NCI-H1417 (cell line): ENCODE data around the gene CAMTA1.
A peak's percentile ranks its signal among the peaks of the same experiment; 100 is the strongest.

Source experiments
- DNase-seq, 3 experiments: peaks; one replicate each; lab custom pipeline; 2025; lab: John Stamatoyannopoulos, UW

CAMTA1 gene

GRCh38 chr1:7107109-7107830 lies 322.0 kb downstream of the CAMTA1 start:
- DNase-seq, result no peak

- no peak for DNase-seq
Measured at GRCh38 chr1:7108251-7108650, 323.0 kb downstream of the CAMTA1 start.

GRCh38 chr1:7109901-7110300 lies 324.6 kb downstream of the CAMTA1 start:
- DNase-seq, result no peak

GRCh38 chr1:7110321-7110720 lies 325.1 kb downstream of the CAMTA1 start:
- no peak for DNase-seq

- DNase-seq, result no peak
Measured at GRCh38 chr1:7111853-7112252, 326.6 kb downstream of the CAMTA1 start.

- no peak for DNase-seq
Measured at GRCh38 chr1:7113136-7113535, 327.9 kb downstream of the CAMTA1 start.

- no peak for DNase-seq
Measured at GRCh38 chr1:7113822-7114221, 328.6 kb downstream of the CAMTA1 start.

- no peak for DNase-seq
Measured at GRCh38 chr1:7116001-7116400, 330.7 kb downstream of the CAMTA1 start.

- DNase-seq, result no peak
Measured at GRCh38 chr1:7117399-7118281, 332.4 kb downstream of the CAMTA1 start.

GRCh38 chr1:7119156-7119555 lies 333.9 kb downstream of the CAMTA1 start:
- DNase-seq, result no peak

- DNase-seq, result no peak
Measured at GRCh38 chr1:7120863-7121621, 335.8 kb downstream of the CAMTA1 start.

- DNase-seq, result no peak
Measured at GRCh38 chr1:7121622-7121988, 336.4 kb downstream of the CAMTA1 start.

GRCh38 chr1:7127322-7128075 lies 342.2 kb downstream of the CAMTA1 start:
- peak in 1 of 3 experiments; percentile 22 for DNase-seq

GRCh38 chr1:7128293-7128692 lies 343.0 kb downstream of the CAMTA1 start:
- no peak for DNase-seq

GRCh38 chr1:7130127-7130526 lies 344.9 kb downstream of the CAMTA1 start:
- no peak for DNase-seq

- no peak for DNase-seq
Measured at GRCh38 chr1:7135493-7135892, 350.2 kb downstream of the CAMTA1 start.

GRCh38 chr1:7136166-7136953 lies 351.1 kb downstream of the CAMTA1 start:
- DNase-seq, result peak in 1 of 3 experiments; percentile 69

- no peak for DNase-seq
Measured at GRCh38 chr1:7140251-7140650, 355.0 kb downstream of the CAMTA1 start.

- no peak for DNase-seq
Measured at GRCh38 chr1:7145947-7146346, 360.7 kb downstream of the CAMTA1 start.

- DNase-seq, result no peak
Measured at GRCh38 chr1:7146710-7147109, 361.5 kb downstream of the CAMTA1 start.
